GM19467 (cell line): Measurements from ENCODE around the gene MB.

Source experiments
- ATAC-seq: cut with Tn5 transposase; IDR thresholded peaks from one replicate; pipeline ENCODE4 v1.9.1; 2021; ENCODE audit warnings: mild to moderate bottlenecking, moderate library complexity; ENCODE audit not compliant: unreplicated experiment

MB gene

GRCh38 chr22:35577799-35578659 lies 39.1 kb downstream of the MB start:
- ATAC-seq, result no peak

- ATAC-seq, result no peak
These were observed 40.5 kb downstream of the MB start for GRCh38 chr22:35576671-35577070.

GRCh38 chr22:35575116-35575748 lies 41.9 kb downstream of the MB start:
- no peak for ATAC-seq

GRCh38 chr22:35572556-35572955 lies 44.6 kb downstream of the MB start:
- no peak for ATAC-seq

- no peak for ATAC-seq
These were observed 46.4 kb downstream of the MB start for GRCh38 chr22:35570686-35571194.

GRCh38 chr22:35569916-35570315 lies 47.2 kb downstream of the MB start:
- ATAC-seq, result no peak

- ATAC-seq, result no peak
These were observed 48.1 kb downstream of the MB start for GRCh38 chr22:35568751-35569739.

GRCh38 chr22:35567351-35568141 lies 49.6 kb downstream of the MB start:
- no peak for ATAC-seq

- no peak for ATAC-seq
These were observed 51.9 kb downstream of the MB start for GRCh38 chr22:35564975-35565867.

GRCh38 chr22:35563211-35563610 lies 53.9 kb downstream of the MB start:
- ATAC-seq, result no peak

- no peak for ATAC-seq
These were observed 55.2 kb downstream of the MB start for GRCh38 chr22:35561796-35562526.

GRCh38 chr22:35560824-35561223 lies 56.3 kb downstream of the MB start:
- no peak for ATAC-seq

GRCh38 chr22:35560366-35560765 lies 56.8 kb downstream of the MB start:
- ATAC-seq, result no peak

- ATAC-seq, result no peak
These were observed 57.6 kb downstream of the MB start for GRCh38 chr22:35559354-35560005.

- no peak for ATAC-seq
These were observed 58.4 kb downstream of the MB start for GRCh38 chr22:35558719-35559118.

- no peak for ATAC-seq
These were observed 59.1 kb downstream of the MB start for GRCh38 chr22:35558031-35558430.
